ENCODE data around the gene TXNIP.

Gene TXNIP

GRCh38 chr1:145963265-145964019, 32.9 kb downstream of the TXNIP start:
- no peaks in the 10 kb centered on the region for H3K27me3 ChIP-seq
- DNase-seq = no peak

GRCh38 chr1:145962157-145963102, 33.9 kb downstream of the TXNIP start:
- no peaks in the 10 kb centered on the region for H3K9me3 ChIP-seq
- H3K27me3 ChIP-seq = no peaks in the 10 kb centered on the region
- H3K4me1 ChIP-seq = peaks cover 8% of the 10 kb centered on the region
- DNase-seq = no peak
- peak overlapping the region; percentile 88 for H3K4me3 ChIP-seq (ENCODE audit: low read depth, low read length)
- no peaks in the 10 kb centered on the region for H3K36me3 ChIP-seq
- TF ChIP-seq CTCF (IDR thresholded peaks at IDR 0.05; ENCODE audit: low read depth, low read length) = no peak

More at GRCh38 chr1:145963265-145964019, 32.9 kb downstream of the TXNIP start:
- no peak for TF ChIP-seq CTCF (IDR thresholded peaks at IDR 0.05; ENCODE audit: low read depth, low read length)
- Histone ChIP-seq H3K9me3 (no peaks in the 10 kb centered on the region), H3K4me3 (ENCODE audit: low read depth, low read length) (peak overlapping the region; percentile 88), H3K36me3 (no peaks in the 10 kb centered on the region), H3K4me1 (peaks cover 4% of the 10 kb centered on the region)

- Histone ChIP-seq H3K27me3 (no peaks in the 10 kb centered on the region), H3K36me3 (no peaks in the 10 kb centered on the region), H3K4me1 (peaks cover 8% of the 10 kb centered on the region), H3K4me3 (ENCODE audit: low read depth, low read length) (peak overlapping the region; percentile 88), H3K9me3 (no peaks in the 10 kb centered on the region)
- DNase-seq = peak; percentile 35
- no peak for TF ChIP-seq CTCF (IDR thresholded peaks at IDR 0.05; ENCODE audit: low read depth, low read length)
Measured at GRCh38 chr1:145961425-145962156, 34.8 kb downstream of the TXNIP start.

GRCh38 chr1:145961109-145961424, 35.3 kb downstream of the TXNIP start:
- no peak for TF ChIP-seq CTCF (IDR thresholded peaks at IDR 0.05; ENCODE audit: low read depth, low read length)
- no peaks in the 10 kb centered on the region for H3K27me3 ChIP-seq
- DNase-seq = peak; percentile 21
- no peaks in the 10 kb centered on the region for H3K36me3 ChIP-seq
- H3K9me3 ChIP-seq = no peaks in the 10 kb centered on the region
- peaks cover 8% of the 10 kb centered on the region for H3K4me1 ChIP-seq
- peak overlapping the region; percentile 88 for H3K4me3 ChIP-seq (ENCODE audit: low read depth, low read length)

- Histone ChIP-seq H3K27me3 (no peaks in the 10 kb centered on the region), H3K36me3 (no peaks in the 10 kb centered on the region)
- peak; percentile 94 for DNase-seq
Measured at GRCh38 chr1:145960468-145961108, 35.8 kb downstream of the TXNIP start.

More at GRCh38 chr1:145960468-145961108, 35.8 kb downstream of the TXNIP start:
- Histone ChIP-seq H3K9me3 (no peaks in the 10 kb centered on the region), H3K4me1 (peaks cover 8% of the 10 kb centered on the region), H3K4me3 (ENCODE audit: low read depth, low read length) (peak overlapping the region; percentile 88)
- TF ChIP-seq CTCF (IDR thresholded peaks at IDR 0.05; ENCODE audit: low read depth, low read length) = peak; percentile 1; the same call in 1 of the 2 replicates

Measured in BE2C (cell line).